Adrenal gland (tissue), 5 donors: ENCODE data around the gene AUTS2.

ENCODE experiments used
- CTCF ChIP-seq, 6 experiments: fragments of 450-650 bp in 4 of 6; fragments of 200-600 bp in 2 of 6; sonication (generic) in 1 of 6; IDR thresholded peaks; 1 replicate in 5 of 6; 2 replicates in 1 of 6; pipeline versions ENCODE4 v1.5.1 to v1.8.0; 2016 to 2021; ENCODE audit warnings: antibody characterized with exemption in 6 of 6, mild to moderate bottlenecking in 2 of 6, moderate library complexity in 1 of 6
- POLR2A ChIP-seq, 2 donors: fragments of 450-650 bp; IDR thresholded peaks; one replicate each; pipeline ENCODE4 v1.6.1; 2017; ENCODE audit warnings: antibody characterized with exemption in 2 of 2, mild to moderate bottlenecking in 2 of 2, moderate library complexity in 1 of 2
- donor health status: DM: no; HTN: no; CAD: no.

- no peak for TF ChIP-seq POLR2A (IDR thresholded peaks at IDR 0.05)
- no peak for TF ChIP-seq CTCF (IDR thresholded peaks at IDR 0.05)
Measured at GRCh38 chr7:70693321-70693685, 1095.0 kb downstream of the AUTS2 start.
